Measurements from ENCODE around the gene FOXP1. TPM values are rescaled to one million over a fixed set of nuclear protein-coding genes. Genes with fewer than 3 reads are reported as not detected.
A peak's percentile ranks its signal among the peaks of the same experiment; 100 is the strongest.

The FOXP1 gene
- total RNA-seq, 1 donor, result 123 TPM

DNA sequence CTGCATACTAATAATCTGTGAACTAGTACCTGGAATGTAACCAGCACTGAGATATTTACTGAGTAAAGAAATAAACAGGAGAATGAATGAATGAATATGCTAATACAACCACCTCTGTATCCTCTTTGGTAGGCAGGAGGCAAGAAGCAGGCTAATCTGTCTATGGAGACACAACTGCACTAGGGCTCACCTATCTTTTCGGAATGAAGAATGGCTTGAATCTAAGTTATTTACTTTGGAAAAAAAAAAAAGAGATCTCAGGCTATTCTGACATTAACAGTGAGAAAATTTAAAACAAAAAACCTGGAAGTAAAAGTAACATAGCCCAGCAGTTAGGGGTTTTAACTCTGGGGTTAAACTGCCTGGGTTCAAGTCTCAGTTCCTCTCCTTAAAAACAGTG is 174.2 kb downstream of the FOXP1 start:
- DNase-seq (ENCODE audit: low read depth in 2 of 3, low spot score in 2 of 3), result no peak

GRCh38 chr3:71408903-71409302 is 174.6 kb downstream of the FOXP1 start:
- no peak for DNase-seq (ENCODE audit: low read depth in 2 of 3, low spot score in 2 of 3)

- no peak for DNase-seq (ENCODE audit: low read depth in 2 of 3, low spot score in 2 of 3)
These were observed 175.7 kb downstream of the FOXP1 start for GRCh38 chr3:71407823-71408222.

GRCh38 chr3:71406972-71407810 is 176.3 kb downstream of the FOXP1 start:
- no peak for DNase-seq (ENCODE audit: low read depth in 2 of 3, low spot score in 2 of 3)

DNA sequence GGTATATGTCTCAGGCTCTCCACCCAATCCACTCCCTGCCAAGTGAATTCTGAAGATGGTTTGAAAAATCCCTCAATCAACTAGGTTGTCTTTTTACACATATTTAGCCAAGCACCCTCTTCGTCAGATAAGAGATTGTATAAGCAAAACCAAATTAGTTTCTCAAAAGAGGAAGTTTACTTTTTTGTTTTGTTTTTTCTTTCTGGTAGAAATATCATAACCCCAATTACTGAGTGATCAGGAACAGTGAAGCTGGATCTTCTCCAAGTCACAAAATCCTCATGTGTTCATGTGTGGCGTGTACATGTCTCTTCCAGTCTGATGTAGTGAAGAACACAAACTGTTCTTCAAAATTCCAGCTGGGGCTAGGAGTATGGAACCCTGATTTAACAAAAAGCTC is 180.6 kb downstream of the FOXP1 start:
- DNase-seq (ENCODE audit: low read depth in 2 of 3, low spot score in 2 of 3), result peak in 1 of 3 donors; percentile 57

- no peak for DNase-seq (ENCODE audit: low read depth in 2 of 3, low spot score in 2 of 3)
These were observed 181.2 kb downstream of the FOXP1 start for GRCh38 chr3:71402280-71402679.

- no peak for DNase-seq (ENCODE audit: low read depth in 2 of 3, low spot score in 2 of 3)
These were observed 181.8 kb downstream of the FOXP1 start for GRCh38 chr3:71401695-71402231.

DNA sequence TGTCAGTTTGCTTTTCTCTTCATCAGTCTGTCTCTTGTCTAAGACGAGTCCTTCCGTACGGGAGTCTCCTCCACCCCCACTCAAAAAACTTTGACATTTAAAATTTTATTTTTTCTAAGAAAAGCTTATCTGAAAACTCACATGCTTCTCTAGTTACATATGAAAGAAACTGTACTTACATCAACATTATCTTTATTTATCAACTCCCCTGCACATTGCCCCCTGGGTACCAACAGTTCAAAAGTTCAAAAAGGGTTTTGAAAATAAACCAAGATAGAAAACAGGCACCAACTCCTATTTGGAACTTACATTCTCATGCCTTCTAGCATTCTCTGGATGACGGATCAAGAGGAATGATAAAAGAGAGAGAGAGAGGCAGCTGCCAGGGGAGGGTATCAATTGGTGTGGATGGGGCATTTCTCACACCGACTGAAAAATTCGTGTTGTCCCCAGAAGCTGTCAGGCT is 182.5 kb downstream of the FOXP1 start:
- peak in 1 of 3 donors; percentile 58 for DNase-seq (ENCODE audit: low read depth in 2 of 3, low spot score in 2 of 3)

- no peak for DNase-seq (ENCODE audit: low read depth in 2 of 3, low spot score in 2 of 3)
These were observed 184.1 kb downstream of the FOXP1 start for GRCh38 chr3:71399478-71399877.

DNA sequence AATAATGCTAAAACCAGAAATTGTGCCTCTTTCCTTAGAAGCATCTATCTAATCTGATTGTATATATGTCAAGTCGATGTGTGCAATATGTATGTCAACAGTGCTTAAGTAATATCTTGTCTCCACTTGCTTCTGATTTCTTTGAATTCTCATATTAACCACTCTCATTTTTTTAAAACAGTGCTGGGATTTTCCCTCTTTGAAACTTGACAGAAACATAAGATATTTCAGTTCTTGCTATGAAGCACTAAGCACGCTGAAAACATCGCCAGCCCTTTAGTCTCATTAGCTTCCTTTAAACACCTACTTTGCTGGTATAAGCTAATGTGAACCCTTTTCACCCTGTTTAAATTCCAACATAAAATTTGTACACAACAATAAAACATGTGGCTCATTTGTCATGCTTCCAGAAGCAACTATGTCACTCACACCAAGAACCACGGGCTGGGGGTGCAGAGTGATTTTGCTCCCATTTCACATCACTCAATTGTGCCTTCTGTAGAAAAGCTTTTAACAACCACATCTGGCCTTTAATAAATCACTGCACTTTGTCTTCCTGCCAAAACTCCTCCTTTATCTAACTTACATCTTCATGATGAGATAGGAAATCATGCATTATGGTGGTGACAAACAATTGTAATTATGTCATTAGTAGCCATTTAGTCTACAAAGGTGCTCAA is 185.2 kb downstream of the FOXP1 start:
- DNase-seq (ENCODE audit: low read depth in 2 of 3, low spot score in 2 of 3), result no peak

GRCh38 chr3:71397726-71398125 is 185.8 kb downstream of the FOXP1 start:
- DNase-seq (ENCODE audit: low read depth in 2 of 3, low spot score in 2 of 3), result no peak

DNA sequence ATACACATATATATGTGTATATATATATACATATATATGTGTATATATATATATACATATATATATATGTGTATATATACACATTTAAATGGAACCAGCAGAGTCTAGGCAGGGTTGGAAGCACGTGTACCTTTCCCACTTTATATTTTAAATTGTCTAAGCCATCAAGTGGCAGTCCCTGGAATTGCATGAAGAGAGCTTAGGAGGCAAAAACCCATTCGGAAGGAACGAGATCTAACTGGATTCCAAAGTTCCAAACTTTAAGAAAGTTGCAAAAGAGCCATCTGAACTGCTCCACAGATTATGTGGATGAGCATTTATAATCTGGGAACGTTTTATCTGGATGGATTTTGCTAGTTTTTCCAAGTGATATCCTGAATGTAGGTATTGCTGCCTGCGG is 186.5 kb downstream of the FOXP1 start:
- peak in 1 of 3 donors; percentile 57 for DNase-seq (ENCODE audit: low read depth in 2 of 3, low spot score in 2 of 3)

DNA sequence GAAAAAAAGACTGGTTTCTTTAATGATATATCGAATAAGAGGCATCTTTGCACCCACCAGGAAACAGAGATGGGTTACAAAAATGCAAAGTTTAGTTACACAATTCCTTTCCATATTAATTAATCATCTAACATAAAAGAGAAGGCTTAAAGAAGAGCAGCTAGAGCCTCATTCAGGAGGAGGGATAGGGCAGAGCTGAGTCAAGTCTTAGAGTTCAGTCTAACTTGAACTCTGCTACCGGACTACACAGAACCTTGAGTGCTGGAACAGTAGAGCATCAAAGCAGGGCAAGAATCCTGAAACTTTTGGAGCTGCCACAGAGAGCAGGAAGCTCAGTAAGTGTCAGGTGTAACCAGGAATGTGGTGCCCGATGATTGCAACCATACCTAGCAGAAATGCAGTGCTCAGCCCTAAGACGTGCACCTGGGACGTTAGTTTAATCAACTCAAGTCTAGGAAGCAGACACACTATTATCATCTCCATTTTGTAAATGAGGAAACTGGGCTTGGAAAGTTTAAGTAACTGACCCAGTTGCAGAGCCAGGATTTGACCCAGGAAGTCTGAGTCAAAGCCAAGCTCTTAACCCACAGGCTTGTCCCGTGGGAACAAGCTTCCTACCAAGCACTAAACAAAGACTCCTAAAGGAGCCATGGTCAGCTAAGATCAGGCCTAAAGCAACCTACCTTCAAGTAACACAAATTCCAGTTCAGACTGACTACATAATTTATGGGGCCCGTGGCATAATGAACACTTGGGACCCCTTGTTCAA is 187.4 kb downstream of the FOXP1 start:
- no peak for DNase-seq (ENCODE audit: low read depth in 2 of 3, low spot score in 2 of 3)

- no peak for DNase-seq (ENCODE audit: low read depth in 2 of 3, low spot score in 2 of 3)
These were observed 188.1 kb downstream of the FOXP1 start for GRCh38 chr3:71395470-71395869.

DNA sequence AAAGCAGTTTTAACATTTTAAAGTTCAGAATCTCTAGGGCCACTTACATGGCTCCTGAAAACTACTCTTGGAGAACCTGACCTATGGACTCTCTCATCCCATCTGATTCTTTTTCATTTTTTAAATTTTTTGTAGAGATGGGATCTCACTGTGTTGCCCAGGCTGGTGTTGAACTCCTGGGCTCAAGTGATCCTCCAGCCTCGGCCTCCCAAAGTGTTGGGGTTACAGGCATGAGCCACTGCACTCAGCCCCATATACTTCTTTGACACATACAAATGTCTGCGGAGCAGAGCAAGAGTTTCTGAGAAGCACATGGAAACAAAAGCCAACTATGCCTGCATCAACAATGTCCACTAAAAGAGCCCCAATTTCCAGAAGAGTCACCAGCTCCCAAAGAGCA is 189.8 kb downstream of the FOXP1 start:
- no peak for DNase-seq (ENCODE audit: low read depth in 2 of 3, low spot score in 2 of 3)

GRCh38 chr3:71393093-71393492 is 190.4 kb downstream of the FOXP1 start:
- DNase-seq (ENCODE audit: low read depth in 2 of 3, low spot score in 2 of 3), result peak in 1 of 3 donors; percentile 56

DNA sequence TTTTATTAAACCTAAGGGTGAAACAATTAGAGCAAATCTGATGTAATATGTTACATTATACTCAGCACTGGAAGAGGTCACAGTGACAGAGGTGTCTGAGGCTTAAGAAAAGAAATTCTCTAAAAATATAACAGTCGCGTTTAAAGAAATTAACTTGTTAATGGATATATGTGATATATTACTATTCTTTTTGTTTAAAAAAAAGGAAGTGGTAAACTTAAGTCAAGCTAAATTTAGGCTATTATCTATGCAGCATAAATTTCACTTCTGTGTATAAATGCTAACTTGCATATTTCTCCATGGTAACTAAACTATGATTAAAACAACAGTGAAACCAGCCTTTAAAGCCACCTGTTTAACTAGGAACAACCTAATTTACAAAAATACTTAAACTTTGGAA is 191.3 kb downstream of the FOXP1 start:
- DNase-seq (ENCODE audit: low read depth in 2 of 3, low spot score in 2 of 3), result peak in 1 of 3 donors; percentile 77

GRCh38 chr3:71391361-71391760 is 192.2 kb downstream of the FOXP1 start:
- DNase-seq (ENCODE audit: low read depth in 2 of 3, low spot score in 2 of 3), result no peak

DNA sequence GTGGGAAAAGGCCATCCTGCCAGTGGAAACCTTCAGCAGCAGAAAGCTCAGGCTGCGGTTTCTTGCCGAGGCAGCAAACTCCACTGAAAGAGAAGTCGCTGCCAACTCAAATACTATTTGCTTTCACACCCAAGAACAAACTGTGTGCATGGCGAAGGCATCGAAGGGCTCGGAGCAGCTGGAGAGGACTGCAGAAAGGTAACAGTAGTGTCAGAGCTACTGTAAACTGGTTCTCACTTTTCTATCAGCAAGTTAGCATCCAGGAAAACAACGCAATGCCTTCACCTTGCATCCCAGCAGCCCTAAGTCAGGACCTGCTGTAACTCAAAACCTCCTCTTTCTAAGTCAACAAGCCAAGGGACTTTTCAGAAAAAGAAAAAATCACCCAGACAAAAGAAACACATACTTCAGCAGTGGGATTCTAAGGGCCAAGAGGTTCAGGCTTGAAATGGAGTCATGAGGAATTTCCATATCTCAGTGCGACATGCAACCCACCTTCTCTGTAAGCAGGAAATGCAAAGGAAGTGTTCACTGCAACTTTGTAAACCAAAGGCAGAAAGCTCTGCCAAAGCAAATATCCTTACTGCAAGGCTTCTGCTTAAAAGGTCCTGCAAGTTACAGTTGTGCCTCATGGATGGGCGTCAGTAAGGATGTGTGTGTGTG is 193.5 kb downstream of the FOXP1 start:
- DNase-seq (ENCODE audit: low read depth in 2 of 3, low spot score in 2 of 3), result peak in 2 of 3 donors; percentile 68 to 80

- no peak for DNase-seq (ENCODE audit: low read depth in 2 of 3, low spot score in 2 of 3)
These were observed 194.3 kb downstream of the FOXP1 start for GRCh38 chr3:71389191-71389590.

Measured in hematopoietic multipotent progenitor cell (in vitro differentiated cells).